Measurements from ENCODE around the gene IGFN1. TPM values are rescaled to one million over a fixed set of nuclear protein-coding genes. Genes with fewer than 3 reads are reported as not detected.
"Not testable (repeated sequence)": the region's sequence is repeated elsewhere in the genome, so short reads cannot be mapped to it uniquely, and the experiment has no call there.

Gene IGFN1
- polyA plus RNA-seq, 4 donors = 0.31 to 0.87 (median 0.52) TPM

GRCh38 chr1:201239646-201240045 is 49.0 kb downstream of the IGFN1 start:
- not testable (repeated sequence) for DNase-seq (ENCODE audit: low read depth in 4 of 4, low spot score in 3 of 4)

DNA sequence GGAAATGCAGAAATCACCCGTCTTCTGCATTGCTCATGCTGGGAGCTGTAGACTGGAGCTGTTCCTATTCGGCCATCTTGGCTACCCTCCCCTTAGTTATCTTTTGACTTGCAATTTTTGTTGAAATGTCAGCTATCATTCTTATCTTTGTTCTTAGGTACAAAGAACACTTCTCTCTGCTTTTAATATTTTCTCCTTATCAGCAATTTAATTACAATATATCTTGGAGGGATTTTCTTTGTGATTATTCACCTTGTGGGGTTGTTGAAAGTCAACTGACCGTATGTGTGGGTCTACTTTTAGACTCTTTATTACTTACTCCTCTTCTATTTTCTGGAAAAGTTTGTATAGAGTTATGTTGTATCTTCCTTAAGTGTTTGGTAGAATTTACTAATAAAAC is 49.5 kb downstream of the IGFN1 start:
- no peak for DNase-seq (ENCODE audit: low read depth in 4 of 4, low spot score in 3 of 4)

GRCh38 chr1:201241736-201242135 is 51.1 kb downstream of the IGFN1 start:
- no peak for DNase-seq (ENCODE audit: low read depth in 4 of 4, low spot score in 3 of 4)

DNA sequence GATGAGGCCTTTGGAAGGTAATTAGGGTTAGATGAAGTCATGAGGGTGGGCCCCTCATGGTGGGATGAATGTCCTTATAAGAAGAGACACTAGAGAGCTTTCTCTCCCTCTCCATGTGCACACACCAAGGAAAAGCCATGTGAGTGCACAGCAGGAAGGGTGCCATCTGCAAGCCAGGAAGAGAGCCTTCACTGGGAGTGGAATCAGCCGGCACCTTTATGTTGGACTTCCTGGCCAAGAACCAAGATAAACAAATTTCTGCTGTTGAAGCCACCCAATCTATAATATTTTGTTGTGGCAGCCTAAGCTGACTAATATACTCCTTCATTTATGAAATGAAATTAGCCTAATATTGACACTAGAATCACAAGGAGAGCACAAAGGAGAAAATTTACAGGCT is 54.5 kb downstream of the IGFN1 start:
- DNase-seq (ENCODE audit: low read depth in 4 of 4, low spot score in 3 of 4) = no peak

GRCh38 chr1:201248721-201249559 is 58.3 kb downstream of the IGFN1 start:
- DNase-seq (ENCODE audit: low read depth in 4 of 4, low spot score in 3 of 4) = no peak

DNA sequence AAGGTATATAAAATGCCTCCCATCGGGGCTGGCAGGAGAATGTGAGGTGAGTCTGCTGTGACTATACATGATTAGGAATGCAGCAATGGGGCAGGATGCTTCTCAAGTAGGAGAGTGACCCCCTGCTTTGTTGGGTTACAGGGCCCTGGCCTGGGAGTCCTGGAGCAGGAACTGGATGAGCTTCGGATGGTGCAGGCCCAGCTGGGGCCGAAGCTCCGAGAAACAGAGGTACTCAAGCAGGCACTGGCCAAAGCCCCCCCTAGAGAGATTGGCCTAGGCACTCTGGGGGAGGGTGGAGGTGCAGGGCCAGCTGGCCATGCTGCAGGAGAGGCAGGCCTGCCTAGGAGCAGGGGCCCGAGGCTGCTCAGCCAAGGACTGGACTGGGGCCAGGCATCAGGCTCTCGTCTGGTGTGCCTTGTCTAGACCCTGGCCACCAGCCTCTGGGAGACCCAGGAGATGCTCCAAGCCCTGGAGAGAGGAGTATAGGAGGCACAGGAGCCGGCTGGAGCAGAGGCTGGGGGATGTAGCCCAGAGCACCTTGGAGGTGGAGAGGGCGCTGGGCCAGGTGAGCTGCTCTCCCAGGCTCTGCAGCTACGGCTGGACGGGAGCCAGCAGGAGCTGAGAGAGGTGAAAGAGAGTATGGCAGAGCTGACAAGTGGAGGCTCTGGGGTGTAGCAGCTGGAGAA is 59.8 kb downstream of the IGFN1 start:
- no peak for DNase-seq (ENCODE audit: low read depth in 4 of 4, low spot score in 3 of 4)

- DNase-seq (ENCODE audit: low read depth in 4 of 4, low spot score in 3 of 4) = no peak
These were observed 60.8 kb downstream of the IGFN1 start for GRCh38 chr1:201251411-201251810.

GRCh38 chr1:201251851-201252430 is 61.3 kb downstream of the IGFN1 start:
- no peak for DNase-seq (ENCODE audit: low read depth in 4 of 4, low spot score in 3 of 4)

DNA sequence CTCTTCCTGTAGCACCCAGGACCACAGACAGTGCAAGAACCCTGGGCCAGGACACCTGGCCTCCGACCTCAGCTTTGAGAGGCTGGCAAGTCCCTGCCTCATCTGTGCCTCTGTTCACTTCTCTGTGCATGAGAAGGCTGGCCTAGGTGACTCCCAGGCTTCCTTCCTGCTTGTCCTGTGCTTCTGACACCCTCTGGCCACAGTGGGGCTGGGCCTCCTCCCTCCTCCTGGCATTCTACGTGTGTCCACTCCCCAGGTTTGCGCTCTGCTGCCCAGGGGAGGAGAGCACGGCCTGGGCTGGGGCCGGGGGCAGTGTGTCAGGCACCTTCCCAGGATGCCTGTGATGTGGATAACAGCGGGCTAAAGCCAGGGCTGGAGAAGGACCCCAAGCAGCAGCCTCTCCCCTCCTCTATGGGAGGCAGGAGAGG is 62.3 kb downstream of the IGFN1 start:
- no peak for DNase-seq (ENCODE audit: low read depth in 4 of 4, low spot score in 3 of 4)

DNA sequence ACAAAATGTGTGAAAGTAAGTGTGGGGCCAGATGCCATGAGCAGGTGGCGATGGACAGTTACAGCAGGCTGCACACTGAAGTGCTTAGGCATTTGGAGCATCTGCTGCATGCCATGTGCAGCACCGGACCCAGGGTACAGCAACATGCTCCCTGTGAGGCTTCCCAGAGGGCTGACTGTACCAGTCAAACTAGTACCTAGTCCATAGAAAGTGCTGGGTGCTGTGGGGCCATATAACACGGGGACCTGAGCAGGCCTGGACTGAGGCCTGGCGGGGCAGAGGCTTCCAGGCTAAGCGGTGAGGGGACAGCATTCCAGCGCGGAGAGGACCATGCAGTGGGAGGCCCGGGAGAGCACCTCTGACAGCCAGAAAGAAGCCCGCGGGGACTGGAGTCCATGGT is 62.8 kb downstream of the IGFN1 start:
- DNase-seq (ENCODE audit: low read depth in 4 of 4, low spot score in 3 of 4) = no peak

- no peak for DNase-seq (ENCODE audit: low read depth in 4 of 4, low spot score in 3 of 4)
These were observed 63.4 kb downstream of the IGFN1 start for GRCh38 chr1:201253906-201254624.

GRCh38 chr1:201254625-201255478 is 64.2 kb downstream of the IGFN1 start:
- peak in 2 of 4 donors; percentile 32 to 45 for DNase-seq (ENCODE audit: low read depth in 4 of 4, low spot score in 3 of 4)

GRCh38 chr1:201255479-201256362 is 65.1 kb downstream of the IGFN1 start:
- no peak for DNase-seq (ENCODE audit: low read depth in 4 of 4, low spot score in 3 of 4)

DNA sequence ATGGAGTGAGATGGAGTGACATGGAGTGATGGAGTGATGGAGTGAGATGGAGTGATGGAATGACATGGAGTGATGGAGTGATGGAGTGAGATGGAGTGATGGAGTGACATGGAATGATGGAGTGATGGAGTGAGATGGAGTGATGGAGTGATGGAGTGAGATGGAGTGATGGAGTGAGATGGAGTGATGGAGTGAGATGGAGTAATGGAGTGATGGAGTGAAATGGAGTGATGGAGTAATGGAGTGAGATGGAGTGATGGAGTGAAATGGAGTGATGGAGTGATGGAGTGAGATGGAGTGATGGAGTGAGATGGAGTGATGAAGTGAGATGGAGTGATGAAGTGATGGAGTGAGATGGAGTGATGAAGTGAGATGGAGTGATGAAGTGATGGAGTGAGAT is 67.5 kb downstream of the IGFN1 start:
- not testable (repeated sequence) for DNase-seq (ENCODE audit: low read depth in 4 of 4, low spot score in 3 of 4)

DNA sequence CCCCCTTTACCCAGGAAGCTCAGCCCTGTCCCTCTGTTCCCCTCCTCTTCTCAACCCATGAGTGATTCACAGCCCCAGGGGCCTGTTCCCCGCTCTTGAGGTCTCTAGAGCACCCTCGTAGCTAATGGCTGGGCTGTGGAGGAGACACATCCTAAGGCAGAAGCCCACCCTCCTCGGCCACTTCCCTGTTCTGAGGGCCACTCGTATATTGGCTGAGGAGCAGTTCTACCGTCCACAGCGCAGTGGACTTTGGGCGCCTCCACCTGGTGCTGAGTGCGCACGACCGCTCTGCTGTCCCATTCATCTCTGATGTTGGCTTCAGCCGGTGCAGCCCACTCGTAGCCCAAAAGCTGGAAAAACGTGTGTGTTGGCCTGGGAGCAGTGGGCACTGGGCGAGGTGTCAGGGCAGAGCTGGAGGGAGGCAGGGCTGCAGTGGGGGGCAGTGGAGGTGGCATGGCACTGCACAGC is 68.2 kb downstream of the IGFN1 start:
- DNase-seq (ENCODE audit: low read depth in 4 of 4, low spot score in 3 of 4) = no peak

DNA sequence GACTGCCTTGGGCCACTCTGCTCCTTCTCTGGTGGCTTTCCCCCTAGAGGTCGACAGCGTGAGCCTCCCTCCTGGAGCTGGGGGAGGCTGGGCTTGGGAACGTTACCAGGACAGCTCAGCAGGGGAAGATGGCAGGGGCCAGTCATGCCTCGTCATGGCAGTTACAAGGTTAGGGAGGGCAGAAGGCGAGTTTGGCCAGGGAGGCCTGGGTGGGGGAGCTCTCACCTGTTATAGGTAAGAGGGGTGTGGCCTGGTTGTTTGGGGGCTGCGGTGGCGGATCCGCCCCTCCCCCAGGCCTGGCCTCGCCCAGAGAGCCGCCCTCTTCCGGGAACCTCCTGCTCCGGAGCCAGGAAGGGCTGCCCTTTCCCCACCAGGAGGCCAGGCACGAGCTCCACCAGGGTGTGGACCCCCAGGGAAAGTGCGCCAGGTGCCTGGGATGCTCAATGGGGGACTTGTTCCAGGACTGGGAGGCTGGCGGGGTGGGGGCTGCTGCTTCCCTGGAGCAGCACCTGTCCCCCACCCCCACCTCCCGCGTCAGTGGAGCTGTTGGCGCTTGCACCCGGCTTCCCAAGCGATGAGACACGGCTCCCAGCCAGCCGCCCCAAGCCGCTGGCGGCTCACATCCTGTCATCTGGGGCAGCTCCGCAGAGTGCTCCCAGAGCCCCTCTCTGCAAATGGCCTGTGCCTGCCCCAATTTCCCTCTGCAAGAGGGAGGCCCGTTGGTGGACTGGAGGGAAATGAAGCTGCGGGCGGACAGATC is 69.0 kb downstream of the IGFN1 start:
- DNase-seq (ENCODE audit: low read depth in 4 of 4, low spot score in 3 of 4) = no peak

DNA sequence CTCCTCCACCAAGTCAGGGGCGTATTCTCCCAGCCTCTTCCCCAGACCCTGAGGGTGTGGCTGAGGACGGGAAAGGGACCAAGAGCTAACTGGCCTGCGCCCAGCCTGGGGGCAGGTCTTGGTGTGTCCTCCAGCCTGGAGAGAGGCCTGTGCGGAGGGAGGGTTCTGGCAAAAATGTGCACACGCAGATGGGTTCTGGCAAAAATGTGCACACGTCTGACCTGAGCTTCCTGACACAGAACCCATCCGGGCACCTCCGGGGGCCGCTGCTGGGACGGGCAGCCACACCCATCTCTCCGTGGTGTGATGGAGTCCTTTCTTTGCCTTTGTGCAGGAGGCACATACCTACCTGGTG is 69.6 kb downstream of the IGFN1 start:
- no peak for DNase-seq (ENCODE audit: low read depth in 4 of 4, low spot score in 3 of 4)

DNA sequence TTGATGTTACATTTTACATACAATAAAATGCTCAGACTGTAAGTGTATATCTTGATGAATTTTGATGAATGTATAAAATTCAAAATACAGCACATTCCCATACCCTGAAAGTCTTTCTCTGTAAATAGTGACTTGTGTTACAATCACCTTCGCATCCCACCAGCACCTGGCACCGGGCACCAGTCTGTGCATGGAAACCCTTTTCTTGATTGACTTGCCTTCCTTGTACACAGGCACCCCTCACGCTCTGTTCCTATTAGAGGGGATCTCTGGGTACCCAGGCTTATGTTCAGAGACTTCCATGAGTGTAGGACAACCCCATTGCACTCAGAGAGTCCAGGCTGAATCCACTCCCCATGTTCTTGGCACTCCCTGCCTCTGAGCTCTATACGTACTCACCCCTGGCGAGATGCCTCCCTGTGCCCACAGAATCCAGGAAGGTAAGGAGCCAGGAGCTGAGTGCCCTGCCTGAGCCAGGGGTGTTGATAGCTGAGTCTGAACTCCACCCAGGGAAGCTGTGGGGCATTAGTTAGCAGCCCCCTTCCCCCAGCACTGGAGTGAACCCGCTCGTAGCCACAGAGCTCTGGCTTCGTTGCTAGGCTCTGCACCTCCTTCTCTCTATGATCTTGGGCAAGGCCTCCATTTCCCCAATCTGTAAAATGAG is 70.2 kb downstream of the IGFN1 start:
- DNase-seq (ENCODE audit: low read depth in 4 of 4, low spot score in 3 of 4) = no peak
